Inflammatory macrophage (primary cell): ENCODE data around the gene SLC2A3.
"Not testable (repeated sequence)": the region's sequence is repeated elsewhere in the genome, so short reads cannot be mapped to it uniquely, and the experiment has no call there.

ENCODE experiments used
- DNase-seq, 2 donors: peaks; one replicate each; pipeline ENCODE4 v3.0.0-alpha.2; 2020 to 2022

Gene SLC2A3

GRCh38 chr12:7950230-7950943 is 14.4 kb upstream of the SLC2A3 start:
- not testable (repeated sequence) for DNase-seq

- DNase-seq = peak; percentile 51 to 74
Observed at GRCh38 chr12:7948589-7949260, 12.7 kb upstream of the SLC2A3 start.

- no peak for DNase-seq
Observed at GRCh38 chr12:7947011-7947410, 11.0 kb upstream of the SLC2A3 start.

- DNase-seq = not testable (repeated sequence)
Observed at GRCh38 chr12:7944760-7945159, 8.8 kb upstream of the SLC2A3 start.

- DNase-seq = no peak
Observed at GRCh38 chr12:7940906-7941305, 4.9 kb upstream of the SLC2A3 start.

GRCh38 chr12:7937833-7938506 is 2.0 kb upstream of the SLC2A3 start:
- DNase-seq = no peak

GRCh38 chr12:7934889-7935492 is 996 bp downstream of the SLC2A3 start:
- DNase-seq = no peak

- peak; percentile 6 to 28 for DNase-seq
Observed at GRCh38 chr12:7934091-7934888, 1.7 kb downstream of the SLC2A3 start.

GRCh38 chr12:7933255-7933726 is 2.7 kb downstream of the SLC2A3 start:
- peak; percentile 89 to 90 for DNase-seq

- not testable (repeated sequence) for DNase-seq
Observed at GRCh38 chr12:7932599-7933240, 3.3 kb downstream of the SLC2A3 start.

- no peak for DNase-seq
Observed at GRCh38 chr12:7929083-7929792, 6.7 kb downstream of the SLC2A3 start.

GRCh38 chr12:7927470-7927869 is 8.5 kb downstream of the SLC2A3 start:
- no peak for DNase-seq

GRCh38 chr12:7926068-7926666 is 9.8 kb downstream of the SLC2A3 start:
- DNase-seq = not testable (repeated sequence)

GRCh38 chr12:7923241-7924236 is 12.4 kb downstream of the SLC2A3 start:
- DNase-seq = no peak

GRCh38 chr12:7921181-7921580 is 14.8 kb downstream of the SLC2A3 start:
- not testable (repeated sequence) for DNase-seq

GRCh38 chr12:7918268-7918590 is 17.8 kb downstream of the SLC2A3 start:
- DNase-seq = not testable (repeated sequence)

- DNase-seq = no peak
Observed at GRCh38 chr12:7917392-7918267, 18.4 kb downstream of the SLC2A3 start.

GRCh38 chr12:7916936-7917335 is 19.1 kb downstream of the SLC2A3 start:
- DNase-seq = no peak
